ENCODE results near the gene RBBP4. TPM values are rescaled to one million over a fixed set of nuclear protein-coding genes. Genes with fewer than 3 reads are reported as not detected.

Gene RBBP4
- total RNA-seq, result 106 TPM

DNA sequence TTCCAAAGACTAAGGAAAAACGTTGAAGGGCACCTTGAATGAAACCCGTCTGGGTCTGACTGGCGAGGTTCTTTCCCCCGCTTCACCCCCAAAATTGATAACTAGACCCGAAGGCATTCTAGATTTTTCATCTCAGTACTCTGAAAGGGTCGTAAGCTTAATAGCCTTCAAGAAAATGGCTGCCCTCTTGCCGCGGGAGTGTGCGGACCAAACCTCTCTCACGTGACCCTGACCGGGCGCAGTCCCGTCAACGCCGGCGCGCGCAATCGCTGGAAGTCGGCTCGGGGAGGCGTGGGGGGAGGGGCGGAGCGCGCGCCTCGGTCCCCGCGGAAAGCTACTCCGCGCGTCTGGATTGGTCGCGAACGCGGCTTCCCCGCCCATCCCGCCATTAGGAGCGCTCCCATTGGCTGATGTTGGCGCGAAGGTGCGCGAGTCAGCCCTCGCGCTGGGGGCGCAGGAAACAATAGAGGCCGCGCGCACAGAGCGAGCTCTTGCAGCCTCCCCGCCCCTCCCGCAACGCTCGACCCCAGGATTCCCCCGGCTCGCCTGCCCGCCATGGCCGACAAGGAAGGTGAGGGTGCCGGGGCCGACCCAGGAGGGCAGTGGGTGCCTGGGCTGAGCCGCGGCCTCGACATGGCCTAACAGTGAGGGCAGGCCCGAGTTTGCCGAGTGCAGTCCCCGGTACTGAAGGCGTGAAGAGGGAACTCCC, at the start of gene RBBP4:
TSS of gene RBBP4 (plus strand) at position 457 of the 709 bp plus-strand sequence. CDS start at position 556, 99 bp downstream.
- H3K27me3 ChIP-seq (ENCODE audit: insufficient read depth, low read length), result no peaks in the 10 kb centered on the region
- H3K4me3 ChIP-seq (ENCODE audit: low read length), result peak within 1 kb of the TSS; percentile 71
- peaks cover 44% of the 10 kb centered on the region for H3K4me1 ChIP-seq (ENCODE audit: insufficient read depth, low read length)
- H3K9me3 ChIP-seq (ENCODE audit: low read depth, low read length), result no peaks in the 10 kb centered on the region

DNA sequence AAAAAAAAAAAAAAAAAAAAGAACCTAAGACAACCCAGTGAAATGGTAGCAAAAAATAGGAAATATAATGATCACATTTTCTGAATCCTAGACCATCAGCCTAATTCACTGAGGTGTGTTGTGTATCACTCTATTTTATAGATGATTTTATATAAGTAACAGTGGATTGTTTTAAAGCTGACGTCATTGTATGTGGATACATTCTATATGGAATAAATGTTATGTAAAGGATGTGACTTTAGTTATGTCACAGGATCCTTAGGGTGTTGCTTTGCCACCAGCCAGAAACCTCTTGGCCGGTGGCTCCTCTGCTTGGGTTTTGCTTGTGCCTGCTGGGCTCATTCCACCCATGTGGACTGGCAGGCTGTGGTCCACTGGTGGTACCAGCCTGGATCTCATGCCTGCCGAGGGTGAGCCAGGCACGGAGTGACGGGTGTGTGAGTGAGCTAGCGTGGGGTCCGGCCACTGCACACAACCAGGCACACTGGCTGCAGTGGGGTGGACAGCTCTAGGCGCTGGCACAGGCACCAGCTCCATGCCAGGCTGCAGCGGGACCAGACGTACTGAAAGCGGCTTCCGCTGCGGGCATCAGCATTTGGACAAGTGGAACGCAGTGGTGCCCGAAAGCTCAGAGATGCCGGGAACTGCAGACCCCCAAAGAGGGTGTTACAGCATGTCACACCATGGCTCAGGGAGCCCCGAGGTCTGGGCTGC, 45.1 kb upstream of the RBBP4 start:
- H3K4me3 ChIP-seq (ENCODE audit: low read length), result no peak overlapping the region
- no peaks in the 10 kb centered on the region for H3K4me1 ChIP-seq (ENCODE audit: insufficient read depth, low read length)
- H3K9me3 ChIP-seq (ENCODE audit: low read depth, low read length), result no peaks in the 10 kb centered on the region
- H3K27me3 ChIP-seq (ENCODE audit: insufficient read depth, low read length), result no peaks in the 10 kb centered on the region

DNA sequence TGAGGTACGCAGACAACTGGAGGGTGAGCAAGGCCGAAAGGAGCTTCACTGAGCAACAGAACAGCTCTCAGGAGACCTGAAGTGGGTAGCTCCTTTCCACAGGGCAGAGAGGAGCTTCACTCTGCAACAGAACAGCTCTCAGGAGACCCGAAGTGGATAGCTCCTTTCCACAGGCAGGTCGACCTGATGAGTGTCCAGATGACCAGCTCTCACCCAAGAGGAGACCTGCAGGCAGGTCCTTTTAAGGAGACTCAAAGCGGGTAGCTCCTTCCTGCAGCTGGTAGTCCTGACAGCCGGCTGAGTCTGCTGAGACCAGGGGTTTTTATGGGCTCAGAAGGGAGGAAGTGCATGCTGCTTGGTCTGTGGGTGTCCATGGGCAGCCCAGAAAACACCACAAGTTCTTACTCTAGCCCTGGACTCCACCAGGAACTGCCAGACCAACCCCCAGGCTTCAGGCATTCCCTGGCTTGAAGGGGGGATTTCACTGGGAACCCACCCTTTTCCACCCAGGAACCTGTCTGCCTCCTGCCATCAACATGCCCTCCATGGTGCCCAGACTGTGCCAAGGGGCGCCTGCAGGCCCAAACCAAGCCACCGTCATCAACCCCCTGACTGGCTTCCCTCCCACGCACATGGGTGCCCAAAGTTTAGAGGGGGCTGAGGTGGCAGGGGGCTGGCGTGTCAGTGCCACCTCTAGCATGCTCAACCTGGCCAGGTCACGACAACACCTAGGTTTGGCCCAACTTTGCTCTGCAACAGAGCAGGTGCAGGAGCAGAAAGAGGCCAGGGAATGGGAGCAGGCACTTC, 44.2 kb upstream of the RBBP4 start:
- no peaks in the 10 kb centered on the region for H3K27me3 ChIP-seq (ENCODE audit: insufficient read depth, low read length)
- no peak overlapping the region for H3K4me3 ChIP-seq (ENCODE audit: low read length)
- H3K4me1 ChIP-seq (ENCODE audit: insufficient read depth, low read length), result peaks cover 2% of the 10 kb centered on the region
- H3K9me3 ChIP-seq (ENCODE audit: low read depth, low read length), result no peaks in the 10 kb centered on the region

DNA sequence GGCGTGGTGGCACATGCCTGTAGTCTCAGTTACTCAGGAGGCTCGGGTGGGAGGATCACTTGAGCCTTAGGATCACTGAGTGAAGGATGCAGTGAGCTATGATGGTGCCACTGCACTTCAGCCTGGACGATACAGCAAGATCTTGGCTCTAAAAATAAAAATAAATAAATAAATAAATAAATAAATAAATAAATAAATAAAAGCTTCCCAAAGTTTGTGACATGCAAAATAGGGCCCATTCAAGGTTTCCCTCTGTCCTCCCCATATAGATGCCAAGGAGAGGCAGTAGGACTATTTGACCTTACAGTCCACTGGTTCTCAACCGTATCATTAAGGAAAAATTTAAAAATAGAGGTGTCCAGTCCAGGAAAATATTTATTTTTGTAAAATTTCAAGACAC, 41.8 kb upstream of the RBBP4 start:
- Histone ChIP-seq H3K4me1 (ENCODE audit: insufficient read depth, low read length) (peaks cover 14% of the 10 kb centered on the region), H3K9me3 (ENCODE audit: low read depth, low read length) (no peaks in the 10 kb centered on the region), H3K27me3 (ENCODE audit: insufficient read depth, low read length) (no peaks in the 10 kb centered on the region), H3K4me3 (ENCODE audit: low read length) (no peak overlapping the region)

DNA sequence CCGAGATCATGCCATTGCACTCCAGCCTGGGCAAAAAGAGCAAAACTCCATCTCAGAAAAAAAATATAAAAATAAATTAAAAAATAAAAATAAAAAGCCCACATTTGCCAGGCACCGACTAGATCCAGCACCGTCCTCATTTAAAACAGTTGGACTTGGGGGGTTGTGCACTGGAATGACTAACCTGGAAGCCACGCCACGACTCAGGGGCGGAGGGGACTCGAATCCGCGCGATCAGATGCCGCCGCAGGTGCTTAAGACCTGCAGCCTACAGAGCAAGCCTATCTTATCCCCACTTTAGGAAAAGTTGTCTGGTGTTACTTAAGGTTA, 39.2 kb upstream of the RBBP4 start:
- Histone ChIP-seq H3K4me3 (ENCODE audit: low read length) (peak overlapping the region; percentile 32), H3K27me3 (ENCODE audit: insufficient read depth, low read length) (no peaks in the 10 kb centered on the region), H3K9me3 (ENCODE audit: low read depth, low read length) (no peaks in the 10 kb centered on the region), H3K4me1 (ENCODE audit: insufficient read depth, low read length) (peaks cover 14% of the 10 kb centered on the region)

DNA sequence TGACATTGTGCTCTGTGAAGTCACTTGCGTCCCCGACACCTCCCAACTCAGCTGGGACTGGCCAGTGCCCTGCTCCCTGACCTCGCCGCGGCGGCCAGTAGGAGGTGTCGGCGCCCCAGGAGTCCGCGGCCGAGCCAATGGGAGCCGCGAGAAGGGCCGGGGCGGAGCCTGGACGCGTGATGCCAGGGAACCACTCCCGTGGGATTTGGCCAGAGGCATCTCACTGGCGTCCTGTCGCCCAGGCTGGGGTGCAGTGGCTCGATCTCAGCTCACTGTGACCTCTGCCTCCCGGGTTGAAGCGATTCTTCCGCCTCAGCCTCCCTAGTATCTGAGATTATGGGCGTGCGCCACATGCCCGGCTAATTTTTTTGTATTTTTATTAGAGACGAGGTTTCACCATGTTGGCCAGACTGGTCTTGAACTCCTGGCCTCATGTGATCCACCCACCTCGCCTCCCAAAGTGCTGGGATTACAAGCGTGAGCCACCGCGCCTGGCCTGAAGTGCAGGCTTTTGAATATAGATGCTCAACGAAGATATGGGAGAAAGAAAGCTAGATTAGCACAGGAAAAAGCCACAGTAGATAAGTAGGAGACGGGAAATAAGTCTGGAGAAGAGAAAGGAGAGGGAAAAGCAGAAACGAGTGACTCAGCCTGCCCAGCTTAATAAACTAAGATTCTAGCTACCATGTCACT, 38.7 kb upstream of the RBBP4 start:
- Histone ChIP-seq H3K4me1 (ENCODE audit: insufficient read depth, low read length) (peaks cover 14% of the 10 kb centered on the region), H3K4me3 (ENCODE audit: low read length) (peak overlapping the region; percentile 32), H3K9me3 (ENCODE audit: low read depth, low read length) (no peaks in the 10 kb centered on the region), H3K27me3 (ENCODE audit: insufficient read depth, low read length) (no peaks in the 10 kb centered on the region)

DNA sequence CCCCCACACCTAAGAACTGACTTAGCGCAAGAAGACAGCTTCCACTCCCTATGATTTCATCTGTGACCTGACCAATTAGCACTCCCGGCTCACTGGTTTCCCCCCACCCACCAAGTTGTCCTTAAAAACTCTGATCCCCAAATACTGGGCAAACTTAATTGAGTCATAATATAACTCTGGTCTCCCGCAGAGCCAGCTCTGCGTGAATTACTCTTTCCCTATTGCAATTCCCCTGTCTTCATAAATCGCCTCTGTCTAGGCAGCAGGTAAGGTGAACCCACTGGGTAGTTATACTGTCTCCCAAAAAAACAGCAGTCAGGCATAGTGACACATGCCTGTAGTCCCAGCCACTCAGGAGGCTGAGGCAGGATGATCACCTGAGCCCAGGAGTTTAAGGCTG, 37.5 kb upstream of the RBBP4 start:
- H3K27me3 ChIP-seq (ENCODE audit: insufficient read depth, low read length), result no peaks in the 10 kb centered on the region
- no peak overlapping the region for H3K4me3 ChIP-seq (ENCODE audit: low read length)
- H3K4me1 ChIP-seq (ENCODE audit: insufficient read depth, low read length), result peaks cover 14% of the 10 kb centered on the region
- H3K9me3 ChIP-seq (ENCODE audit: low read depth, low read length), result no peaks in the 10 kb centered on the region

DNA sequence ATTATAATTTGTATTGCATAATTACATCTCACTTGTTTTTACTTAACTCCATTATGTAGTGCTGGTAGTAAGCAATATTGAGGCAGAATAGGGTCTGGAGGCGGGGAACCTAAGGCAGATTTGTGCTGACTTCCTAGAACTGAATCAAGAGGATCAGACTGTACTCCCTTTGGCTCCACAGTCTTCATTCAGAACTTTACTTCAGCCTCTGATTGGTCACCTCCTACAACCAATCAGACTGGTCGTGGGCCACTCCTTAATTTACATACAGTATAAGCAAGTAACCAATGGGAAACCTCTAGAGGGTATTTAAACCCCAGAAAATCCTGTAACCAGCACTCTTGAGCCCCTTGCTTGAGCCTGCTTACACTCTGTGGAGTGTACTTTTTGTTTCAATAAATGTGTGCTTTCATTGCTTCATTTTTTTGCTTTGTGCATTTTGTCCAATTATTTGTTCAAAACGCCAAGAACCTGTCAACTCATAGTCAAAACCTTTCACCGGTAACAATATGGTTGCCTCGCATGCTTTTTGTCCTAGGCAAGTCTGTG, 32.3 kb upstream of the RBBP4 start:
- H3K9me3 ChIP-seq (ENCODE audit: low read depth, low read length), result no peaks in the 10 kb centered on the region
- no peak overlapping the region for H3K4me3 ChIP-seq (ENCODE audit: low read length)
- peaks cover 6% of the 10 kb centered on the region for H3K4me1 ChIP-seq (ENCODE audit: insufficient read depth, low read length)

DNA sequence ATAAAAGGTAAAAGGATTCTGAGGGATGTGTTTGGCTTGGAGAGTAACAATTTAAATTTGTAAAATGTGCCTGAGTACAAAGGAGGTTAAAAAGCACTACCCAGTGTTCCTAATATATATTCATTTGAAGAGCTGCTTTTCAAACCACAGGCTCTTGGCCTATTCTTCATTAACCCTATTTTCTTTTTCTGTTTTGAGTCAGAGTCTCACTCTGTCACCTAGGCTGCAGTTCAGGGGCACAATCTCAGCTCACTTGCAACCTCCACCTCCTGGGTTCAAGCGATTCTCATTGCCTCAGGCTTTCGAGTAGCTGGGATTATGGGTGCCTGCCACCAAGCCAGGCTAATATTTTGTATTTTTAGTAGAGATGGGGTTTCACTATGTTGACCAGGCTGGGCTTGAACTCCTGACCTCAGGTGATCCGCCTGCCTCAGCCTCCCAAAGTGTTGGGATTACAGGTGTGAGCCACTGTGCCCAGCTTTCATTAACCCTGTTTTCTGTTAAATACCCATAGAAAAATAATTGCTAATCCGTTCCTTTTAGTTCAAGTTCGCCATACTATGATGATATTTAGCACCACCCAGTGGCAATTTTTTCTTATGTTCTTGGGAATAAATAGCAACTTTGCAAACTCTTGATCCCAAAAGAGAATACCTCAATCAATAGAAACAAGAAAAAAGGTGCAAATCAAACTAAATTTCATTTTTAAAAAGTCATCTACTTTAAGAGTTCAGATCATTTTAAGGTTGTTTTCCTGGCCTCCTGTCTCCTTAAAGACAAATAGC, 31.1 kb upstream of the RBBP4 start:
- H3K27me3 ChIP-seq (ENCODE audit: insufficient read depth, low read length), result no peaks in the 10 kb centered on the region
- H3K4me1 ChIP-seq (ENCODE audit: insufficient read depth, low read length), result peaks cover 8% of the 10 kb centered on the region
- no peak overlapping the region for H3K4me3 ChIP-seq (ENCODE audit: low read length)
- no peaks in the 10 kb centered on the region for H3K9me3 ChIP-seq (ENCODE audit: low read depth, low read length)

More for the DNA sequence above, 32.3 kb upstream of the RBBP4 start:
- no peaks in the 10 kb centered on the region for H3K27me3 ChIP-seq (ENCODE audit: insufficient read depth, low read length)

DNA sequence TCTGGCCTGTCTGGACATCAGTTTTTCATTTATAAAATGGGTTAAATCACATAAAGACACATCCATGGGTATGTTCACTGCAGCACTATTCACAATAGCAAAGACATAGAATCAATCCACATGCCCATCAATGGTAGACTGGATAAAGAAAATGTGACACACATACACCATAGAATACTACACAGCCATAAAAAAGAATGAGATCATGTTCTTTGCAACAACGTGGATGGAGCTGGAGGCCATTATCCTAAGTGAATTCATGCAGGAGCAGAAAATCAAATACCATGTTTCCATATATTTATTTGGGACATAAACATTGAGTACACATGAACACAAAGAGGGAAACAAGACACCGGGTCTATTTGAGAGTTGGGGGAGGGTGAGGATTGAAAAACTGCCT, 28.8 kb upstream of the RBBP4 start:
- H3K4me3 ChIP-seq (ENCODE audit: low read length), result no peak overlapping the region
- peaks cover 8% of the 10 kb centered on the region for H3K4me1 ChIP-seq (ENCODE audit: insufficient read depth, low read length)
- no peaks in the 10 kb centered on the region for H3K27me3 ChIP-seq (ENCODE audit: insufficient read depth, low read length)
- H3K9me3 ChIP-seq (ENCODE audit: low read depth, low read length), result no peaks in the 10 kb centered on the region

DNA sequence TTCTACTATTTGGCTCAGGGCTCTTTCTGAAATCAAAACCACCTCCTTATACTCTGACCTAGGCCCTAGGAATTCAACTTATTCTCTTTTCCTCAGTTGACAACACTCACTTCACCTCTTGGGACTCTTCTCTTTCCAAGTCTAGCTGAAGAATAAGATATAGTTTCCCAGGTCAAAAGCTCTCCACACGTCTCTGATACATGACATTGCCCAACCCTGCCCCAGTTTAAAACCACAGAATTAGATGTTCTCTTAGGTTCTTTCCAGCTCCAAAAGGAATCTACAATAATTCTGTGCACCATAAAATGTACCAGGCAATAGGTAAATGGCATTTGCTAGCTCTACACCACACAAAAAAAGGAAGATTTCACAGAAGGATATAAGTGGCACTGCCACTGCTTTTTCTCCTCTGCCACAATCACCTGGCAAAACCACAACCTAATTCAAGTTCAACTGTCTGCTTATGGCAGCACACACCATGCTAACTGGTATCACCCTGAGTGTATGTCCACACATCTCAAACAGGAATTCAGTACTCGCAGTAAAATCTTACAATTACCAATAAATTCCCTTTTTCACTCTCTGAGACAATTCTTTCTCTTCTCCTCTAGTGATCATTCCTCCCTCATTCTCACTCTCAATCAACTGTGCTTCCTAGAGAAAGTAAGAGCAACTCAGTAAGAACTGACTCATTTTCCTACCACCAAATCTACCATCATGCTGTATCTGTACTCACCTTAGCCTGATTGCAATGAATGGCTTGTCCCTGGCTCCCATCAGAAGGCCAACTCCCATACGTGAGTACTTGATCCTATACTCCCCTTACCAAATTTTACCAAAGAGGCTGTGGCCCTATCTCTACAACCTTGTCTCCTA, 28.0 kb upstream of the RBBP4 start:
- Histone ChIP-seq H3K4me3 (ENCODE audit: low read length) (no peak overlapping the region), H3K27me3 (ENCODE audit: insufficient read depth, low read length) (no peaks in the 10 kb centered on the region), H3K4me1 (ENCODE audit: insufficient read depth, low read length) (peaks cover 13% of the 10 kb centered on the region), H3K9me3 (ENCODE audit: low read depth, low read length) (no peaks in the 10 kb centered on the region)

DNA sequence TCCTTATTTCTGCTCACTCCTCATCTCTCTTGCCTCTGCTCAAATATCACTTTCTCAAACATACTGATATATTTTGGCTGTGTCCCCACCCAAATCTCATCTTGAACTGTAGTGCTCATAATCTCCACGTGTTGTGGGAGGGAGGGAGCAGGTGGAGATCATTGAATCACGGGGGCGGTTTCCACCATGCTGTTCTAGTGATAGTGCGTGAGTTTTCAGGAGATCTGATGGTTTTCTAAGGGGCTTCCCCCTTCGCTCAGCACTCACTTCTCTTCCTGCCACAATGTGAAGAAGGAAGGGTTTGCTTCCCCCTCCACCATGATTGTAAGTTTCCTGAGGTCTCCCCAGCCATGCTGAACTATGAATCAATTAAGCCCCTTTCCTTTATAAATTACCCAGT, 27.2 kb upstream of the RBBP4 start:
- Histone ChIP-seq H3K4me1 (ENCODE audit: insufficient read depth, low read length) (peaks cover 13% of the 10 kb centered on the region), H3K4me3 (ENCODE audit: low read length) (no peak overlapping the region), H3K27me3 (ENCODE audit: insufficient read depth, low read length) (no peaks in the 10 kb centered on the region), H3K9me3 (ENCODE audit: low read depth, low read length) (no peaks in the 10 kb centered on the region)

DNA sequence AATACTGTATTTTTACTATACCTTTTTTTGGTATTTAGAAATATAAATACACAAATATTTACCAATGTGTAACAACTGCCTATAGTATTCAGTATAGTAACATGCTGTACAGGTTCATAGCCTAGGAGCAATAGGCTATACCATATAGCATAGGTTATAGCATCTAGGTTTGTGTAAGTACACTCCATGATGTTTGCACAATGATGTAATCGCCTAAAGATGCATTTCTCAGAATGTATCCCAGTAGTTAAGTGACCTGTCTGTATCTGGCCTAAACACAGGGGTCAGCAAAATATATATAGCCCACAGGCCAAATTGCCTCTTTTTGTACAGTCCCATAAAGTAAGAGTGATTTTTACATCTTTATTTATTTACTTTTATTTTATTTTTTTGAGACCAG, 24.8 kb upstream of the RBBP4 start:
- H3K4me1 ChIP-seq (ENCODE audit: insufficient read depth, low read length), result peaks cover 13% of the 10 kb centered on the region
- no peaks in the 10 kb centered on the region for H3K9me3 ChIP-seq (ENCODE audit: low read depth, low read length)
- no peaks in the 10 kb centered on the region for H3K27me3 ChIP-seq (ENCODE audit: insufficient read depth, low read length)
- H3K4me3 ChIP-seq (ENCODE audit: low read length), result no peak overlapping the region

Measured in mononuclear cell (primary cell).